Measurements from ENCODE around the gene UBA7.
"Not testable (repeated sequence)": the region's sequence is repeated elsewhere in the genome, so short reads cannot be mapped to it uniquely, and the experiment has no call there.

UBA7 gene

DNA sequence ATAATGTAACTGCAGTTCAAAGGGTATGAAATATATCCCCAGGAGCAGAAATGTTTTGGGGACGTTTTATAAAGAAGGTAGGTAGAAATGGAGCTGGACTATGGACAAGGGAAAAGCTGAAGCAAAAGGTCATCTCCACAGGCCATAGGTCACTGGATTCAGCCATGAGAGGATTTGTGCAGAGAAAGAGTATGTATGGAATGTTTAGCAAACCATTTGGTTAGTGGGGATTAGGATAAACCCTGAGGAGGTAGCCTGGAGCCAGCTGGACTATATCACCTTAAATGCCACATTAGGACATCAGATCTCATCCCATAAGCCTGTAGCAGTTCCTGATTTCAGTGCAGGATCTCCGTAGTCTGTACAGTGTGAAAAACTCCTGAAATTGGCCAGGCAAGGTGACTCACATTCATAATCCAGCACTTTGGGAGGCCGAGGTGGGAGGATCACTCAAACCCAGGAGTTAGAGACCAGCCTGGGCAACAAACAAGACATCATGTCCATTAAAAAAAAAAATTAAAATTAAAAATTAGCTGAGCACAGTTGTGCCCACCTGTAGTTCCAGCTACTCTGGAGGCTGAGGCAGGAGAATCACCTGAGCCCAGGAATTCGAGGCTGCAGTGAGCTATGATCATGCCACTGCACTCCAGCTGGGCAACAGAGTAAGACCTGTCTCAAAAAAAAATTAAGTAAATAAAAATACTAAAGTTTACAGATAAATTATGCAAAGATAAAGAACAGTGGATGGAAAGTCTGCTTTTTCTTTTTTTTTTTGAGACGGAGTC lies 32.1 kb downstream of the UBA7 start:
- DNase-seq = no peak

DNA sequence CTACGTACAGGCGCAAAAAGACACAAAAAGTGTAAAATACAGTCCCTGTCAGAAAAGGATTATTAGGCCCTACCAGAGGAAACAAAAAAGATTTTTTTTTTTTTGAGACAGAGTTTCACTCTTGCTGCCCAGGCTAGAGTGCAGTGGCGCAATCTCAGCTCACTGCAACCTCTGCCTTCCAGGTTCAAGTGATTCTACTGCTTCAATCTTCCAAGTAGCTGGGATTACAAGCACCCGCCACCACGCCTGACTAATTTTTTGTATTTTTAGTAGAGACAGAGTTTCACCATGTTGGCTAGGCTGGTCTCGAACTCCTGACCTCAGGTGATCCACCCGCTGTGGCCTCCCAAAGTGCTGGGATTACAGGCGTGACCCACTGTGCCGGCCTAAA lies 32.8 kb downstream of the UBA7 start:
- DNase-seq = not testable (repeated sequence)

DNA sequence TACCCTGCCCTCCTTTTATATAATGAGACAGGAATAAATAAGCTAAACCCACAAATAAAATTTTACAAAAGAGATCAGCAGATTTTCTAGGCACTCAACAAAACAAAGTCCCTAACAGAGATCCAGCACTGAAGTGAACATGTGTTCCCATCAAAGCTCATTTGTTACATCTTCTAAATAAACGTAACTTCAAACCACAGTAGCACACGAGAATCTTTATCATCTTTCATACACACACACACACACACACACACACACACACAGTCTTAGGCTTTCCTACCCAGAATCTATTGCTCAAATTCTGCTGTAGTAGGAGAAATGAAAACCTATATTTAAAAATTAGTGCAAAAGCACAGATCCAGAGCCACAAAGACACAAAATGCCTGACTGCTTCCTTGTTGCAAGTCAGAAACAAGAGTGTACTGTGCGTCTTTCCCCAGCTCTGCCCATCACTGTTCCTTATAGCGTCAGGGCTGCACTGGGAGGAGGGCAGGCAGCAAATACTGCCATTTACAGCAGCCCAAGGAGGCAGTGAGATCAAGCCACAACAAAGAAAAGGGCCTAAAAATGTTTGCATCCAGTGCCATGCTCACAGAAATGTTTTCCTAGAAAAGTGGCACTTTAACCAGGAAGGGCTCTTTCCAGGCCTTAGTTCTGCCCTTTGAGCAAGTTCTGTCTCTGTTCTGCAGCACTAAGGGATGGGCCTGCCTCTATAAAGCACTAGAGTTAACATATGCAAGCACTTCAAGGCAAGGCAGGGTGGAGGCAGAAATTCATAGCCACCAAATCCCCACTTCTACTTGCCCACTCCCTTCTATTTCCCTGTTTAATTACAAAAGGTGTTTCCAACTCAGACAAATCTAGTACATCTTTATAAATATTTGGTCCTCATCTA lies 33.4 kb downstream of the UBA7 start:
- no peak for DNase-seq

- no peak for DNase-seq
Measured at GRCh38 chr3:49779358-49780079, 34.2 kb downstream of the UBA7 start.

DNA sequence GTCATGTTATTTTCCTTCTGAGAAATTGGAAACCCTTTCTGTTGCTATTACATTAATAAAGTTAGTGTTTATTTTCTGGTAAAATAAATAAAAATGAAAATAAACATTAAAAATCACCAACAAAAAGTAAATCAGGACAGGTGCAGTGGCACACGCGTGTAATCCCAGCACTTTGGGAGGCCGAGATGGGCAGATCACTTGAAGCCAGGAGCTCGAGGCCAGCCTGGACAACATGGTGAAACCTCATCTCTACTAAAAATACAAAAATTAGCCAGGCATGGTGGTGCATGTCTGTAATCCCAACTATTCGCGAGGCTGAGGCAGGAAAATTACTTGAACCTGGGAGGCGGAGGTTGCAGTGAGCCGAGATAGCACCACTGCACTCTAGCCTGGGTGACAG lies 37.7 kb downstream of the UBA7 start:
- not testable (repeated sequence) for DNase-seq

DNA sequence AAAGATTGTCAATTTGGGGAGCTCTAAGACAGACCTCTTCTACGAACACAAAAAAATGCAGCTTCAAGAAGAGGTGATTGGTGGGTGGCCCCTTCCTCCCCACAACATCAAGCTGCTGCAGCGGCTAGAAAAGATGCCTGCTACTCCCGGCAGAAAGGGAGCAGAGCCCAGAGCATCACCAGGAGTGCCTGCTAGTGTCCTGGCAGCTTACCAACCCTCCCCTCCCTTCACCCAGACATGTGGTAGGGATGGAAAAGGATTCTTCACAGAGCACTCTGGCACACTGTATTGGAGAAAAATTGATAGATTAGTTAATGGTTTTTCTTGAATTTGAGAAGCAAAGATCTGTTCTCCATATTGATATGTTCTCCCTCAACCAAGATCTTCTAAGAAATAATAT lies 38.2 kb downstream of the UBA7 start:
- no peak for DNase-seq

DNA sequence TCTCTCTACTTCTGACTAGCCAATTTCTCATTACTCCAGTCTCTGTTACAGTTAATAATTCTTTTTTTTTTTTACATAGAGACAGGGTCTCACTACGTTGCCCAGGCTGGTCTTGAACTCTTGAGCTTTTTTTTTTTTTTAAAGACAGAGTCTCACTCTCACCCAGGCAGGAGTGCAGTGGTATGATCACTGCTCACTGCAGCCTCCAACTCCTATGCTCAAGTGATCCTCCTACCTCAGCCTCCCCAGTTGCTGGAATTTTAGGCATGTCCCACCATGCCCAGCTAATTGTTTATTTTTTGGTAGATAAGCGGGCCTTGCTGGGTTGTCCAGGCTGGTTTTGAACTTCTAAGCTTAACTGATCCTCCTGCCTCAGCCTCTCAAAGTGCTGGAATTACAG lies 41.0 kb downstream of the UBA7 start:
- no peak for DNase-seq

DNA sequence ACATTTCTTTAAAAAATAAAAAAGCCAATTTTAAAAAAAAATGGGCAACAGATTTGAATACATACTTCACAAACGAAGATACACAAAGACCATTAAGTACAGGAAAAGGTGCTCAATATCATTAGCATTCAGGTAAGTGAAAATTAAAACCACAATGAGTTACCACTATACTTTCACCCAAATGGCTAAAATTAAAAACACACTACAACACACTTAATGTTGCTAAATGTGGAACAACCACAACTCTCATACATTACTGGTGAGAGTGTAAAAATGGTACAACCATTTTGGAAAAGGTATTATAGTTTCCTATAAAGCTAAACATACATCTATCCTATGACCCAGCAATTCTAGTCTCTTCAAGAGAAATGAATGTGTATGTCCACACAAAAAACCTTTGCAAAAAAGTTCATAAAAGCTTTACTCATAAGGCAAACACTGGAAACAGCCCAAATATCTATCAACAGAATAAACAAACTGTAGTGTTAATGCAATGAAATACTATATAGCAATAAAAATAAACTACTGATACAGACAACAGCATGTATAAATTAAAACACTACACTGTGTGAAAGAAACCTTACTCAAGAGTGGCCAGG lies 42.3 kb downstream of the UBA7 start:
- no peak for DNase-seq

GRCh38 chr3:49769926-49770325 lies 43.8 kb downstream of the UBA7 start:
- DNase-seq = no peak

DNA sequence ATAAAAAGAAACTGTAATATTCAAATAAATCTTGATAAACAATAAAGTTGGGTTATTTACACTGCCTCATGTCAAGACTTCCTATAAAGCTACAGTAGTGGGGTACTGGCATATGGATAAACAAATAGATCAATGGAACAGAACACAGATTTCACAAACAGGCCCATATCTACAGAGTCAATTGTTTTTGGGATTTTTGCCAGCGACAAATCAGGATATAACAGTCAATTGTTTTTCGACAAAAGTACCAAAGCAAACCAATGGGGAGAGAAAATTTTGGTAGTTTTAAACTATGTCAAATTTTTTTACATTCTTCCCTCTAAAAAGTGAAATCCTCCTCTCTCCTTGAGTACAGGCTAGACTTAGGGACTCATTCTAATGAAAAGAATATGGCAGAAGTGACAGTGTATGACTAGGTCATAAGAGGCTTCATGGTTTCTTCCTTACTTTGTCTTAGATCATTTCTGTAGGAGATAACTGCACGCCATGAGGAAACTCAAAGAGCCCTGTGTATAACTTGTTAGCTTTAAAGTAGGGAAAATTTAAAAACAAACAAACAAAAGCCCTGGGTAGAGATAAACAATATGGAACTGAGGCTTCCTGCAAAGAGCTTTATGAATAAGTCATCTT lies 44.4 kb downstream of the UBA7 start:
- DNase-seq = no peak

GRCh38 chr3:49763981-49764380 lies 49.8 kb downstream of the UBA7 start:
- DNase-seq = no peak

- no peak for DNase-seq
Measured at GRCh38 chr3:49761661-49762060, 52.1 kb downstream of the UBA7 start.

DNA sequence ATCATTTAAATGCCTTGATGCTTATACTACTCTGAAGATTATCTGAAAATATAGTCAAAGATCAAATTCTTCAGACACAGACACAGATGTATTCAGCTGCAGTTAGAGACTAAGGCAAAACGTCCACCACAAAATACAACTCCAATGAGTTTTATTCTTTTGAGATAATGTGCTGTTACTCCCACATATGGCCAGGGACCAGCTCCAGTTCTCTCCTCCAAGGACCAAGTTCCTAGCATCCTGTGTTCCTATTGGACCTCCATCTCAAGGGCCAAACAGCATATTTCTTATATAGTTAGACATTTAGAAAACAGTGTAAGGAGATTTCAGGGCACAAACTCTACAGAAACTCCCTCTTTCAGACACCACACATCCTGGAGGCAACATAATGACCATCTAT lies 54.5 kb downstream of the UBA7 start:
- DNase-seq = no peak

DNA sequence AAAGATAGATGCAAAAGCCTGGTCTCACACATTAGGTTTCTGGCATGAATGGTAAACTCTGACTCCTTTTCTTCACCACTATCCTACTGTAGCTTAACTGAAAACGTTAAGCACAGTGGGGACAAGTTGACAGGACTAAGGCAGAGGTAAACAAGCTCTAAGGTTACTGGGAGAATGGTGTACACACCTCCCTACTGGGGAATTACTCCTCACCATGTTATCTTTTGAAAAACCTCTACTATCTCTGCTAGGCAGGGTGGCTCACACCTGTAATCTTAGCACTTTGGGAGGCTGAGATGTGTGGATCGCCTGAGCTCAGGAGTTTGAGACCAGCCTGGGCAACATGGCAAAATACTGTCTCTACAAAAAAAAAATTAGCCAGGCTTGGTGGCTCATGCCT lies 56.6 kb downstream of the UBA7 start:
- DNase-seq = no peak

DNA sequence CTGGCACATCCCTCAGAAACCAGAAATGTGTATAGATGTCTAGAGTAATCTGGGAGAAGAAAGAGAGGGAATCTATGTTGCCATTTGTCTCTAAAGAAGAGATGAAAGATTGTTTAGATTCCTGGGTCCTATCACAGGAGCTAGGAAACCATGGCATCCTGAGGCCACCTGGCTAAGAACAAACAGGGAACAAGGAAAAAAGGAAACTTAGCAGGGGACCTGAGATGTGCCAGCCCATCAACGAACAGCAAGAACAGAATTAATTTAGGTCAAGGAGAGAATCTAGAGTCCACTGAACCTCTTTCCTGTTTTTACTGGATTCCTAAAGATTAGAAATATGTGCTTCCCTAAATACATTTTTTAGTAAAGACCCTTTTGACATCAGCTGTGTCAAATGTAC lies 57.7 kb downstream of the UBA7 start:
- no peak for DNase-seq

Data from stimulated activated CD4-positive, alpha-beta T cell treated with anti-CD3 and anti-CD28 coated beads, Interleukin-1b, Interleukin-23, amount 100 ng/mL, for 48 hours (primary cell).